NK-92 (cell line): ENCODE data around the gene CACNB1.
"Not testable (repeated sequence)": the region's sequence is repeated elsewhere in the genome, so short reads cannot be mapped to it uniquely, and the experiment has no call there.

Source experiments
- DNase-seq: peaks from one replicate; lab custom pipeline; 2025; ENCODE audit not compliant: unreplicated experiment; lab: John Stamatoyannopoulos, UW

The CACNB1 gene

GRCh38 chr17:39151943-39152818, 45.3 kb downstream of the CACNB1 start:
- no peak for DNase-seq

GRCh38 chr17:39151150-39151942, 46.1 kb downstream of the CACNB1 start, which contains the start of gene PLXDC1:
TSS of gene PLXDC1 (minus strand) at chr17:39151637. CDS start at chr17:39151437, 200 bp downstream.
- no peak for DNase-seq

DNA sequence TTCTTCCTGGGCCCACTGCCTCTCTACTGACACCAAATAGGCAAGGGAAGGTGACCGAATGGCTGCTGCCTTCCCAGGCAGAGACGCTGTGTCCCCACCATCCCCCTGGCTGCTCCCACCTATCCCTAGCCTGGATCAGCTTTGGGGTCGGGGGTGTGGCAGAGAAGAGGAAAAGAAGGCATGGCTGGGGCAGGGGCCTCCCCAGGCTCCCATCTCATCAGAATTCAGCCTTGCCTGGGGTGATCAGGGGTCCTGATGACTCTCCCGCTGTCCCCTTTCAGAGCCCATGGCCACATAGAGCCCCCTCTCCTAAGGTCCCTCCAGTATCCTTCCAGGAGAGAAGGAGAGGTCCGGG, 46.7 kb downstream of the CACNB1 start:
- no peak for DNase-seq

DNA sequence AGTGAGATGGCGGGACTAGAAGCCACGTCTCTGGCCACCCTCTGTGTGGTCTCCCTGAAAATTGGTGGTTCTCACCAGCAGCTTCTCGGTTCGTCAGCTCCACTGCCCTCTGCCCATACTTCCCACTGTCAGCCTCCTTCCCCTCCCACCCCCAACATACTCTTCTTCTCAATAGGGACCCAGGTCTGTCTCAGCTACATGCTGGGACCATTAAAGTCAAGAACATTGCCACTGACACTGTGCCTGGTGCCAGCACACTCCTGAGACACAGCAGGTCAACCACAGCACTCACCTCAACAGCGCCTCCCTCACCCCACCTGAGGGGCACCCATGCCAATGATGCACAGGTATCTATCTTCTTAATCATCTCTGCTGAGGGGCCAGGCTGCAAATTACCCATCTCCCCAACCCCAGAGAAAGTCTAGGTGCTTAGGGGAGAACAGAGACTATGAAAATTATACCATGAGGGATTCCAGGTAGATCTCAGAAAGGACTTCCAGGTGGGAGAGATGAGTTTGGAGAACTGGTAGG, 47.3 kb downstream of the CACNB1 start:
- no peak for DNase-seq

DNA sequence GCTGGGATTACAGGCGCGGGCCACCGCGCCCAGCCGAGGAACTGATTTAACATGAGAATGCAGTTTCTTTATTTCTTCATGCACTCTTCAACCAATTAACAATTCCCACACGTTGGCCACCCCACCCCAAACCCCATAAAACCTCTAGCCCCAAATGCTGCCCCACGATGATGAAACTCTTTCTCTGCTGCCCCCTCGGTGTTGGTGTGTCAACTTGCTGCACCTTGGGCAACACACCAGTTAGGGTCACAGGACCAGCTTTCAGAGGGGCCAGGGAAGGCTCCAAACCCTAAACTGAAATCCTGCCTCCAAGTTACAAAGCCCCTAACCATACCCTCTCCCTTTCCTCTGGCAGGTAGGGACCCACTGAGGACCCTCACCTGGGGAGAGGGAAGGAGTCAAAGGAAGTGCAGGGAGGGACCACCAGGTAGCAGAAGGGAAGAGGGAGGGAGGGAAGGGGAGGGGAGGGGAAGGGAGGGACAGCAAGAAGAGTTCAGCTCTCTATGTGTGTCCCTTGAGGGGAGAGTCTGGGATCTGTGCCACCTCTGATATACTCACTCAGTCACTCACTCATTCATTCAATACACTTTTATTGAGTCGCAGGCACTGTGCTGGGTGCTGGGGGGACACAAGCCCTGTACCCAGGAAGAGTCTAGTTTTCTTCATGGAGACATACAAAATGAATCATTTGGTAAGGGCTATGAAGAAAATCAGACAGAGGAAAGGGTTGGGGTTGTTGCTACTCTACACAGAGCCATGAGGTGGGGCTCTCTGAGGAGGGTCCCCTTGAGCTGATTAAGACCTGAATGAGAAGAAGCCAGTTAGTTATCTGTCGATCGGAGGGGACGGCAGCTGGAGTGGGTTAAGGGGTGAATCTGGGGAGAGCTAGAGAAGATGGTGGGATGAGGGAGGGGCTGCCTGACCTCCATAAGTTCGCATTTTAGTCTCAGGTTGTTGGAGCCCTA, 50.0 kb downstream of the CACNB1 start:
- DNase-seq: no peak

GRCh38 chr17:39146273-39146672, 51.2 kb downstream of the CACNB1 start:
- DNase-seq: no peak

GRCh38 chr17:39145143-39145542, 52.3 kb downstream of the CACNB1 start:
- DNase-seq: no peak

GRCh38 chr17:39144416-39144840, 53.0 kb downstream of the CACNB1 start:
- no peak for DNase-seq

DNA sequence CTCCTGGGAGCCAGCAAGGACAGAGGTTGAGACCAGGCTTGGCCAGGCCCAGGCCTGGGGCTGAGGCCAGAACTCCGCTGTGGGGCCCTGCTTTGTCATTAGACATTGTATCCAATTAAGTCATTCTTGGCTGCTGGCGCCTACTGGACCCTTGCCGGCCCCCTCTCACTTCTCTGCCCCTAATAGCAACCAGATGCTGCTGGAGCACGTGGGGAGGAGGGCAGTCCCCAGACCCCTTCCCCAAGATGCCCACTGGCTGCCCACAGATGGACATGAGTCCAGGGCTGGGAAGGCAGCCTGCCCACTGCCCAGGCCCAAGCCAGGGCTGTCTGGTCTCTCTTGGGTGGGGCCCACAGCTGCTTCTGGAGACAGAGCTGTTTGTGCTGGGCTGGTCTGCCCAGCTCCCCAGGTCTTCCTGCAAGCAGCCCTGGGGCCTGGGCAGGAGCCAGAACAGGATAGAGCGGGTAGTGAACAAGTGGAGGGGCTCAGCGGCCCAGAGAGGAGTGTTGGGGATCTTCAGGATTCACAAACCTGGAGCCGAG, 53.8 kb downstream of the CACNB1 start:
- no peak for DNase-seq

DNA sequence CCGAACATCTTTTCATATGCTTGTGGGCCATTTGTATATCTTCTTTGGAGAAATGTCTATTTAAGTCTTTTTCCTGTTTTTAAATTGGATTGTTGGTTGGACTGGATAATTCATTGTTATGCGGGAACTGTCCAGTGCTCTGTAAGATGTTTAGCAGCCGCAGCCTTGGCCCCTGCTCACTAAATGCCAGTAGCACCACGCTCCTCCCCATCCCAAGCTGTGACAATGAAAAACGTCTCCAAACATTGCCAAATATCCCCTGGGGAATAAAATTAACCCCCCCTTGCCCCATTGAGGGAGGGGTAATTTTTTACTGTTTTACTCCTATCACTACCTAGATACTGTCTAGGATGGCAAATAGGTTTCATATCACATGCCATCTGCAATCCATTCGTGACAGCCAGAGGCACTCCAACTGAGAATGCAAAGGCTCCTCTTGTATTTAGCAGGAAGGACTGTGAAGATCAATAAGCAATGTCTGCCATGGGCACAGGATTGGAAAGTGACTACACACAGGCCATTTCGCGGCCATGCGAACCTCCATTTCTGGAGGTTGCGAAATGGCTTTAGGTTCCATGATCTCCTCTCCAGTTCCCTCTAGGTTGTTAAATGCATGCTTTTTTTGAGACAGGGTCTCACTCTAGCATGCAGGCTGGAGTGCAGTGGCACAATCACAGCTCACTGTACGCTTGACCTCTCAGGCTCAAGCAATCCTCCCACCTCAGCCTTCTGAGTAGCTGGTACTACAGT, 55.4 kb downstream of the CACNB1 start:
- no peak for DNase-seq

- DNase-seq: no peak
Measured at GRCh38 chr17:39141294-39141693, 56.2 kb downstream of the CACNB1 start.

GRCh38 chr17:39139561-39139960, 57.9 kb downstream of the CACNB1 start:
- DNase-seq: no peak

- DNase-seq: no peak
Measured at GRCh38 chr17:39139161-39139511, 58.3 kb downstream of the CACNB1 start.

DNA sequence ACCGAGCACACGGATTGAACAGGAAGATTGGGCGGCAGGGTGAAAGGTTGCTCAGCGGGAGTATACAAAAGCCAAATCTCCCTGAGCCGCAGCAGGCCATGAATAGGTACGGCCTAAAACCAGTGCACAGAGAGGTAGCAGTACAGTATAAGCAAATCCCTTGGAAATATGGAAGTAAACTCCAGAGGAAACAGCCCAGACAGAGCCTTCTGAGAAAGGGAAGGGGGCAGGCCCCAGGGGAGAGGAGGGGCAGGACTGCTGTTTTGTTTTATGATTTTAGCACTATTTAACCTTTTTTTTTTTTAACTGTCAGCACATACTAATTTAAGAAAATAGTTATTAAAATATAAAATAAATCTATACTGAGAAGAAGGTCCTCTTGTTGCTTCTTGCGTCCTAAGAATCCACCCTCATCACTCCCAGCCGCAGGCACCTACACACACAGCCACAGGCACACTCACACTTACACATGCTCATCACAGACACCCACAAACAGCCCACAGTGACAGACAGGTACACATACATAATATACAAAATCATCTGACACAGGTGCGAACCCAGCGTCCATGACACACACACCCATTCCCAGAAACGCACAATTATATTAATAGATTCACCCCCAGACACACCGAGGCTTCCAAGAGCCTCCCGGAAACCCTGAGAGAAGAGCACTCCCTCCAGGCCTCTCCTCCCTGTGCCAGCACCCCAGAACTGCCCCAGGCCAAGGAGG, 58.9 kb downstream of the CACNB1 start:
- DNase-seq: no peak

- no peak for DNase-seq
Measured at GRCh38 chr17:39134878-39135277, 62.6 kb downstream of the CACNB1 start.

GRCh38 chr17:39132192-39132610, 65.3 kb downstream of the CACNB1 start:
- DNase-seq: no peak

- DNase-seq: no peak
Measured at GRCh38 chr17:39131616-39132015, 65.9 kb downstream of the CACNB1 start.

- no peak for DNase-seq
Measured at GRCh38 chr17:39130205-39130604, 67.3 kb downstream of the CACNB1 start.

GRCh38 chr17:39129544-39129943, 67.9 kb downstream of the CACNB1 start:
- DNase-seq: not testable (repeated sequence)
